H1 (cell line): ENCODE data around the gene FUT2. TPM values are rescaled to one million over a fixed set of nuclear protein-coding genes. Genes with fewer than 3 reads are reported as not detected.

Experiments
- CTCF ChIP-seq, 3 experiments: IDR thresholded peaks; 1 replicate in 2 of 3; 2 replicates in 1 of 3; pipeline versions ENCODE4 v1.5.1 to v1.6.1; 2011; ENCODE audit warnings: low read length in 3 of 3, mild to moderate bottlenecking in 3 of 3, inconsistent platforms in 2 of 3, low read depth in 1 of 3, moderate library complexity in 1 of 3; ENCODE audit not compliant: insufficient read depth in 1 of 3; ENCODE audit errors: control extremely low read depth in 1 of 3
- polyA plus RNA-seq, 7 experiments: library from polyadenylated mRNA; depleted of rRNA in 3 of 7; stranded (reverse) in 5 of 7; unstranded in 2 of 7; fragments of >200 nt in 5 of 7; fragments of 200-250 nt in 2 of 7; gene quantifications; 1 replicate in 5 of 7; 2 replicates in 1 of 7; 4 replicates in 1 of 7; pipeline versions ENCODE4 v1.2.1 to v1.2.3, GENCODE V29; 2011 to 2013; ENCODE audit warnings: missing spikeins in 2 of 7, mixed read lengths in 2 of 7
- total RNA-seq: library from RNA; stranded (reverse); fragmentation: NEBNext Ultra II Directional; extraction: Animal tissue kit (Norgen Biotek cat#: 25700); gene quantifications from 2 replicates; pipeline ENCODE4 v1.2.1, GENCODE V29; 2021

FUT2 gene
- total and polyA plus RNA-seq, 2 of the 8 experiments (the other 6 are each of a cell fraction or from before 2014, with no cell fraction given): 5.0 to 5.6 TPM

- peak in 1 of 3 experiments; percentile 6; a peak in 1 of 4 replicates for TF ChIP-seq CTCF (IDR thresholded peaks at IDR 0.05; ENCODE audit: control extremely low read depth in 1 of 3, insufficient read depth in 1 of 3, low read depth in 1 of 3, low read length in 3 of 3)
Measured at GRCh38 chr19:48741129-48741999, 45.6 kb downstream of the FUT2 start (continued).
